Neutrophil (primary cell): ENCODE data around the gene OOEP.

Experiments used
- H3K27ac ChIP-seq: fragments of 200-600 bp; sonication (generic); 2 replicates; pipeline ENCODE4 v1.5.1; 2016; ENCODE audit warnings: mild to moderate bottlenecking, moderate library complexity
- H3K27me3 ChIP-seq: fragments of 200-600 bp; sonication (generic); 2 replicates; pipeline ENCODE4 v1.6.0; 2016; ENCODE audit warnings: mild to moderate bottlenecking
- H3K36me3 ChIP-seq: fragments of 200-600 bp; sonication (generic); 2 replicates; pipeline ENCODE4 v1.5.1; 2017
- H3K4me1 ChIP-seq, 2 experiments: fragments of 200-600 bp in 1 of 2; sonication (generic) in 1 of 2; 1 replicate in 1 of 2; 2 replicates in 1 of 2; pipeline versions ENCODE4 v1.5.1 to v1.6.1; 2013 to 2016; ENCODE audit warnings: low read depth in 1 of 2, low read length in 1 of 2, mild to moderate bottlenecking in 1 of 2, moderate library complexity in 1 of 2; ENCODE audit not compliant: control insufficient read depth in 1 of 2, insufficient read depth in 1 of 2
- H3K4me3 ChIP-seq, 2 experiments: fragments of 200-600 bp in 1 of 2; sonication (generic) in 1 of 2; 1 replicate in 1 of 2; 2 replicates in 1 of 2; pipeline ENCODE4 v1.5.1; 2013 to 2016; ENCODE audit warnings: low read depth in 1 of 2, low read length in 1 of 2, mild to moderate bottlenecking in 1 of 2, moderate library complexity in 1 of 2
- H3K9me3 ChIP-seq: fragments of 200-600 bp; sonication (generic); 2 replicates; pipeline ENCODE4 v1.5.1; 2016
- CTCF ChIP-seq: fragments of 200-600 bp; sonication (generic); IDR thresholded peaks from 2 replicates; pipeline ENCODE4 v1.5.1; 2016; ENCODE audit warnings: antibody characterized with exemption

The OOEP gene

GRCh38 chr6:73372516-73372915 is 2.8 kb upstream of the OOEP start:
- no peaks in the 10 kb centered on the region for H3K4me1 ChIP-seq
- no peaks in the 10 kb centered on the region for H3K27me3 ChIP-seq
- no peaks in the 10 kb centered on the region for H3K9me3 ChIP-seq
- no peak for TF ChIP-seq CTCF
- no peak overlapping the region for H3K4me3 ChIP-seq
- H3K36me3 ChIP-seq: no peaks in the 10 kb centered on the region
- no peak overlapping the region for H3K27ac ChIP-seq

GRCh38 chr6:73371984-73372383 is 2.3 kb upstream of the OOEP start:
- no peak for TF ChIP-seq CTCF
- Histone ChIP-seq H3K9me3 (no peaks in the 10 kb centered on the region), H3K4me3 (no peak overlapping the region), H3K27ac (no peak overlapping the region), H3K36me3 (no peaks in the 10 kb centered on the region), H3K4me1 (no peaks in the 10 kb centered on the region), H3K27me3 (no peaks in the 10 kb centered on the region)

DNA sequence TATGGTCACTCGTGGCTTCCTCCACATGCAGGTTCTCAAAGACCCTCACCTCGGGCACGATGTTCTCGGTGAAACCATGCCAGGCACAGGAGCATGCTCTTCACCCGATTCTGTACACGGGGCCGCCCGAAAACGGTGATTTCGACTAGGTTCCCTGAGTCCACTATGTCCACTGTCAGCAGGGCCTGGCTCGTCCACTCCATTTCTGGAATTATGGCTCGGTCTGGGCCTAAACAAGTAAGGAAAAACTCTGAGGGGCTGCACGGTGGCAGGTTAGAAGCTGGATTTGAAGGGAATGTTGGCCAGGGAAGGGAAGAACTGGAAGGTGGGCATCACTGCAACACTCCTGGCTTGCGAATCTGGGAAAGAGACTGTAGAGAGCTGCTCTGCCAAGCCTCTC is 540 bp downstream of the OOEP start:
- Histone ChIP-seq H3K27ac (no peak overlapping the region), H3K27me3 (no peaks in the 10 kb centered on the region), H3K4me1 (no peaks in the 10 kb centered on the region), H3K4me3 (no peak overlapping the region), H3K9me3 (no peaks in the 10 kb centered on the region), H3K36me3 (no peaks in the 10 kb centered on the region)
- no peak for TF ChIP-seq CTCF

GRCh38 chr6:73368675-73369074 is 1.0 kb downstream of the OOEP start:
- Histone ChIP-seq H3K27ac (no peak overlapping the region), H3K36me3 (no peaks in the 10 kb centered on the region), H3K9me3 (no peaks in the 10 kb centered on the region), H3K4me3 (no peak overlapping the region), H3K4me1 (no peaks in the 10 kb centered on the region), H3K27me3 (no peaks in the 10 kb centered on the region)
- no peak for TF ChIP-seq CTCF

- no peaks in the 10 kb centered on the region for H3K4me1 ChIP-seq
- H3K27me3 ChIP-seq: no peaks in the 10 kb centered on the region
- no peak overlapping the region for H3K27ac ChIP-seq
- no peak overlapping the region for H3K4me3 ChIP-seq
- TF ChIP-seq CTCF: no peak
- H3K9me3 ChIP-seq: no peaks in the 10 kb centered on the region
- H3K36me3 ChIP-seq: no peaks in the 10 kb centered on the region
Observed at GRCh38 chr6:73367761-73368355, 1.8 kb downstream of the OOEP start.

- Histone ChIP-seq H3K4me3 (no peak overlapping the region), H3K9me3 (no peaks in the 10 kb centered on the region), H3K27ac (no peak overlapping the region), H3K36me3 (no peaks in the 10 kb centered on the region), H3K4me1 (no peaks in the 10 kb centered on the region), H3K27me3 (no peaks in the 10 kb centered on the region)
- no peak for TF ChIP-seq CTCF
Observed at GRCh38 chr6:73364549-73364948, 5.1 kb downstream of the OOEP start.
